GM19238 (cell line): ENCODE data around the gene CLEC19A.

Source experiments
- DNase-seq: peaks from one replicate; pipeline ENCODE4 v3.0.0; 2011; ENCODE audit warnings: low spot score; ENCODE audit not compliant: insufficient read length

Gene CLEC19A

GRCh38 chr16:19285431-19285830 lies at the start of gene CLEC19A:
TSS of gene CLEC19A (plus strand) at chr16:19285731. CDS start at chr16:19285852, 121 bp downstream.
- no peak for DNase-seq

GRCh38 chr16:19235886-19236285 lies 49.6 kb upstream of the CLEC19A start:
- no peak for DNase-seq

- DNase-seq: no peak
Observed at GRCh38 chr16:19236561-19237209, 48.8 kb upstream of the CLEC19A start.

GRCh38 chr16:19238406-19238805 lies 47.1 kb upstream of the CLEC19A start:
- DNase-seq: no peak

GRCh38 chr16:19239511-19240155 lies 45.9 kb upstream of the CLEC19A start:
- DNase-seq: no peak

- no peak for DNase-seq
Observed at GRCh38 chr16:19240494-19240893, 45.0 kb upstream of the CLEC19A start.

- DNase-seq: no peak
Observed at GRCh38 chr16:19241512-19241911, 44.0 kb upstream of the CLEC19A start.

- DNase-seq: no peak
Observed at GRCh38 chr16:19242186-19242585, 43.3 kb upstream of the CLEC19A start.

GRCh38 chr16:19242987-19243575 lies 42.5 kb upstream of the CLEC19A start:
- DNase-seq: no peak

GRCh38 chr16:19245326-19245925 lies 40.1 kb upstream of the CLEC19A start:
- DNase-seq: no peak

GRCh38 chr16:19252904-19253303 lies 32.6 kb upstream of the CLEC19A start:
- DNase-seq: no peak

- DNase-seq: no peak
Observed at GRCh38 chr16:19254611-19255010, 30.9 kb upstream of the CLEC19A start.

- no peak for DNase-seq
Observed at GRCh38 chr16:19264123-19264673, 21.3 kb upstream of the CLEC19A start.

GRCh38 chr16:19265380-19265930 lies 20.1 kb upstream of the CLEC19A start:
- DNase-seq: no peak

GRCh38 chr16:19266774-19267173 lies 18.8 kb upstream of the CLEC19A start:
- no peak for DNase-seq

GRCh38 chr16:19269098-19269497 lies 16.4 kb upstream of the CLEC19A start:
- DNase-seq: no peak

GRCh38 chr16:19274165-19274797 lies 11.2 kb upstream of the CLEC19A start:
- DNase-seq: no peak

- no peak for DNase-seq
Observed at GRCh38 chr16:19278403-19278802, 7.1 kb upstream of the CLEC19A start.

- DNase-seq: no peak
Observed at GRCh38 chr16:19281246-19281645, 4.3 kb upstream of the CLEC19A start.

- DNase-seq: no peak
Observed at GRCh38 chr16:19282101-19282500, 3.4 kb upstream of the CLEC19A start.

- DNase-seq: no peak
Observed at GRCh38 chr16:19283637-19284036, 1.9 kb upstream of the CLEC19A start.
